Activated CD8-positive, alpha-beta memory T cell treated with anti-CD3 and anti-CD28 coated beads, Interleukin-2, amount 50 U/mL, for 24 hours (primary cell): ENCODE data around the gene HUS1B.
A peak's percentile ranks its signal among the peaks of the same experiment; 100 is the strongest.
"Not testable (repeated sequence)": the region's sequence is repeated elsewhere in the genome, so short reads cannot be mapped to it uniquely, and the experiment has no call there.

Experiments
- DNase-seq: peaks from one replicate; pipeline ENCODE4 v3.0.0-alpha.2; 2020; ENCODE audit errors: extremely low read depth

The HUS1B gene

DNA sequence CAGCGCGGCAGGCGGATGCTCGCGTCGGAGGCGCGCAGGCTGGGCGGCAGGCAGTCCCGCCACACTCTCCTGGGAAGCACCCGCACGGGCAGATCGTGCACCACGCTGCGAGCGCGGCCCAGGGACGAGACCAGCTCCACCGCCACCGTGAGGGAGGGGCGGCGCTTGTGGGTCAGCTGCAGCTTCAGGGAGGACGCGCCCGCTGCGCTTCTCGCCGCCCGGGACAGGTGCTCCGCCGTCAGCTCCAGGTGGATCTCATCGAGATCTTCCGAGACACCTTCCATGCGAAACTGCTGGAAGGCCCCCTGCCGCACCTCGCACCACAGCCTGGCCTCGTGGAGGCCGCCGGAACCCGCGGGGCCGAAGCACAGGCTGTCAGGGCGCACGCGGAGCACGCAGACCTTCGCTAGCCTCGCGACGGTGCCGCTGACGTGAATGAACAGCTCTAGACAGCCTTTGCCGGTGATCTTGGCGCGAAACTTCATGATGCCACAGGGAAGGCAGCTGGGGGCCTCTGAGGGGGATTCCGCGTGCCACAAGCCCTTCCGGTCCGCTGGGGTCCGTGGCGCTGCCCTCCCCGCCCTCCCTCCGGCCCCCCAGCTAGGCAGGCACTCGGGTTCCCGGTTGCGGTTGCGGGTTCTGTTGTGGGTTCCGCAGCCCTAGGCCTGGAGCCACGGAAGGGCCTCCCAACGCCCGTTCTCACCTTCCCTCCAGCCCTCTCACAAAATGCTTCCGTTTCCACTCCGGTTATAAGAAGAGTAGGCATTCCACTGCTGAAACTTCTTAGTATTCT, at the start of gene HUS1B:
Gene HUS1B (minus strand): TSS at position 641 of the 793 bp plus-strand sequence. CDS start 156 bp downstream, at position 485.
- DNase-seq, result no peak

DNA sequence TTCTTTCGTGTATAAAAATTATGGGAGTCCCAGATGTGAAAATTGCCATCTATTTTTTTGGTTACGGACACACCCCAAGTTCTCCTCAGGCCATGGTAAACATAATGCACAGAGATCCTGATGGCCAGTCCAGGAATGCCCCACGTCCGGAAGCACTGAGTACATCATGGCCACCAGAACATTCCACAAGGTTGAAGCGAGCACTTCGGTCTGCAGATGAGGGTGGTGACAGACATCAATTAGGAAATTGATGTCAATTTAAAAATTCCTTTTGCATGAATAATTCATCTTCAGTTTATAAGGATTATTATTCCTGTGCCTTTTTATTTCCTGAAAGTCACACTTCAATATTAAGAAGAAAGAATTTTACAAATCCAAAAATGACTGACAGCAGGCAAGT, 49.2 kb upstream of the HUS1B start:
- DNase-seq, result no peak

- no peak for DNase-seq
Observed at GRCh38 chr6:705047-705446, 48.1 kb upstream of the HUS1B start.

DNA sequence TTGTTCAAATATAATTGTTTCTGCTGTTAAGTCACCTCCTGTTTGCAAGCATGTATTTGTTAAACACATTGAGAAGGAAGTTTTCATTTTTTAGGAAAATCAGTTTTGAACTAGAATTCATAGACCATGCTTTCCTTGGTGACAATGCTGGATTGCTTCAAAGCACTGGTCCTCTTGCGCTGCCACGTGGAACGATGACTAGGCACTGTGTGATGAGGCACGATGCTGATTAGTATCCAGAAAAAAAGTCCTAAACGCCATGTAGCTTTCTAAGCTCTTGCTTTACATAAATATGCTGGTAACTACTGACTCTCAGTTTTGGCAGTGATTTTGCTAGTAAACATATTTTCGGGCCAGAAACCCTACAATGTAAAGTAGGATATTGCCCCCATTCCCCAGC, 47.1 kb upstream of the HUS1B start:
- no peak for DNase-seq

GRCh38 chr6:703552-703951, 46.7 kb upstream of the HUS1B start:
- DNase-seq, result no peak

DNA sequence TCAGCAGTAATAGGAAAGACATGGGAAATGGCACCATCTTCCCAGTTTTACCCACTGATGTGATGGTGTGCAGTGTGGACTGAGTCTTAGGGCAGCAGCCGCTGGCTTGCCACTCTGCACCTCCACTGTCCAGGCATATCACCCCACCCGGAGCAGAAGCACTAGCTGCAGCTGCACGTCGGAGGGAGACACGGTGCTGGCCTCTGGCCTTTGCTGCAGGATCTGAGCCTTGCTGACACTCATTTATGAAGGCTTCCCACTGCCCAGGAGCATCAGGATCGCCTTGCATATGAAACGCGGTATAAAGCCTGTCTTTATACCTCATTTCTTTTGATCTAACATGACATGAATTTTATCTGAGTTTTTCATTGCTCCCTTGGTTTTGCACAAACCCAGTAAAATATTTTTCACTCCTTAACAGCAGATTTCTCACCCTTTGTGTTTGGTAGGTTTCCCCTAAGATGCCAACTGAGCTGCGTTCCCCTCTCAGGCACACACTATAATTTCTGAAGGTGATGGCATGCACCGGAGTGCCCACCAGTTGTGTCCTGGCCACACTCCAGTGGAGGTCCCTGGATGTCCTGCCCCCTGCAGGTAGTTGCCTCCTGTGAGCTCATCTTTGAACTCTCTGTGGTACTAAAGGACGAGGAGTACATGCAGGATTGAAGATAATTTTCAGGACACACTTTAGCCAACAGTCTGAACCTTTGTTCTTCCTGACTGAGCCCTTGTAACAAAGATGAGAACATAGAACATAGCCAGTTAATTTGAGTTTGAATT, 45.0 kb upstream of the HUS1B start:
- no peak for DNase-seq

DNA sequence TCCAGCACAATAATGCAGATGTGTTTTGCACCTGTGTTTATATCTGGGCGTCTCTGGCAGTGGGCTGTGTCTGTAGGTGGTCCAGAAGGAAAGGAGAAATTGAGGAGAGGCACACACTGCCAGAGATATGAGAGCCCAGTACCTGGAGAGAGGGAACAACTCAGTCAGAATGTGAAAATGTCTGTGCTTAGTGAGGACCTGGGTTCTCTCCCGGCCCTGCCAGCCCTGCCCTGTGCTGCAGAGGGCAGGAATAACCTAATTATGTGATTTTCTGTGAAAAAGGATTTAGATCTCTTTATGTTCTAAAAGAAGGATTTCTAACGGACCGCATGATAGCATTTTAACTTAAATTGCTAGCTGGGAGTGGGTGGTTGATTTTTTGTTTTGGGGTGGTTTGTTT, 44.3 kb upstream of the HUS1B start:
- no peak for DNase-seq

GRCh38 chr6:700490-700889, 43.6 kb upstream of the HUS1B start:
- no peak for DNase-seq

DNA sequence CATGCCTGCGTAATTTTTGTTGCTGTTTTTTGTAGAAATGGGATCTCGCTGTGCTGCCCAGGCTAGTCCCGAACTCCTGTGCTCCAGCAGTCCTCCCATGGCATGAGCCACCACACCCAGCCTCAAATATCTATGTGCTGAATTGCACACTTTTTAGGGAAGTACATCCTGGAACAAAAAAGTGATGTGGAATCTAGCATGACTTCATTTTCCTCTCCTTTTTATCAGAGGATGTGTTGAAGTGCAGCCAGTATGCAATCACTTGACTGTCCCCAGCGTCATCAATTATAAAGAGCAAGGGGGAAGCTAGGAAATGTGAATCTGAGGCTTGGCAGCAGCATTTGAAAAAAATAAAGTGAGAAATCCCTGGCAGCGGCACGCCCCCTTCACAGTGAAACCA, 42.4 kb upstream of the HUS1B start:
- DNase-seq, result no peak

DNA sequence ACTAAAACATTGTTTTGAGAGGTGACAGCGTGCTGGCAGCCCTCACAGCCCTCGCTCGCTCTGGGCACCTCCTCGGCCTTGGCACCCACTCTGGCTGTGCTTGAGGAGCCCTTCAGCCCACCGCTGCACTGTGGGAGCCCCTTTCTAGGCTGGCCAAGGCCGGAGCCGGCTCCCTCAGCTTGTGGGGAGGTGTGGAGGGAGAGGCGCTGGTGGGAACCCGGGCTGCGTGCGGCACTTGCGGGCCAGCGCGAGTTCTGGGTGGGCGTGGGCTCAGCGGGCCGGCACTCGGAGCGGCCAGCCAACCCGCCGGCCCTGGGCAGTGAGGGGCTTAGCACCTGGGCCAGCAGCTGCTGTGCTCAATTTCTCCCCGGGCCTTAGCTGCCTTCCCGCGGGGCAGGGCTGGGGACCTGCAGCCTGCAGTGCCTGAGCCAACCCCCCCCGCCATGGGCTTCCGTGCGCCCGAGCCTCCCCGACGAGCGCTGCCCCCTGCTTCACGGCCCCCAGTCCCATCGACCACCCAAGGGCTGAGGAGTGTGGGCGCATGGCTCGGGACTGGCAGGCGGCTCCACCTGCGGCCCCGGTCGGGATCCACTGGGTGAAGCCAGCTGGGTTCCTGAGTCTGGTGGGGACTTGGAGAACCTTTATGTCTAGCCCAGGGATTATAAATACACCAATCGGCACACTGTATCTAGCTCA, 37.7 kb upstream of the HUS1B start:
- DNase-seq, result not testable (repeated sequence)

DNA sequence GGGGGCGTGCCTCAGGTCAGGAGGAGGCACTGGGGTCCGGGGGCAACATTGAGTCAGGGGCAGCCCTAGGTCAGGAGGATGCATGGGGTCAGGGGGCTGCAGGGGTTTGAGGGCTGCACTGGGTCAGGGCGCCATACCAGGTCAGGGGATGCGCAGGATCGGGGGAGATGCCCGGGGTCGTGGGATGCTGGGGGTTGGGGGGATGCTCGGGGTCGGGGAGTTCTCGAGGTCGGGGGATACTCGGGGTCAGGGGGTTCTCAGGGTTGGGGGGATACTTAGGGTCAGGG, 36.8 kb upstream of the HUS1B start:
- no peak for DNase-seq

DNA sequence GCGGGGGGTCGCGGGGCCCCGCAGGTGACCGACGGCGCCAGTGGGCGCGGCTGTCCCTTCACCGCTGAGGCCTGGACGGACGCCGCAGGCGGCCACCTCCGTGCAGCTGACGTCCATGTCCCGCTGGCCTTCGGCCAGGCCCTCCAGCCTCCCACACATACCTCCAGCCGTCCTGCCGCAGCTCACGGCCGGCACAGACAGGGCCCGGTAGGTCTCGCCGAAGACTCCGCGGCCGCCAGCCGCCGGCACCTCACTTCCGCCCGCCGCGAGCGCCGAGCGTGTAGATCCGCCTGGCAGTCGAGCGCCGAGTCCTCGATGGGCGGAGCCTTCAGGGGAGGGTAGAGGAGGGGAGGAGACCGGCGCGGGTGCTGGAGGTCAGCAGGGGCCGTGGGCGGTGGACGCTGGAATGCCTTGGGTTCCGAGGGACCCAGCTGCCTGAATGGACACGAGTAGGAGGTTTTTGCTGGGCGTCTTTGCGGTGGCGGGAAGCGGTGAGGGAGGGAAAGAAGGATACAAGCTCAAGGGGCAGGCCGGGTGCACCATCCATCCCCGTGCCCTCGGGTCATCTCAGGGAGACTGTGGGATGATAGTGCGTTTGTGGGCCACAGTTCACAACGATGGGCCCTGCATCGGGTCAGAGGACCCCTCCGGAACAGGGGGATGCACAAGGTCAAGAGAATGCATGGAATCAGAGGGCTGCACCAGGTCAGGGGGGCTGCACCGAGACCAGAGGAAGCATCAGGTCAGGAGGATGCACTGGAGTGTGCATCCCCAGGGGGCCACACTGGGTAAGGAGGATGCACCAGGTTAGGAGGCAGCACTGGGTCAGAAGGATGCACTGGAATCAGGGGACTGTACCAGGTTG, 36.2 kb upstream of the HUS1B start, which contains the start of gene EXOC2:
Gene EXOC2 (minus strand): TSS at position 282 of the 865 bp plus-strand sequence. CDS start 55,321 bp downstream, outside the sequence.
- DNase-seq, result peak; percentile 70

- DNase-seq, result peak; percentile 40
Observed at GRCh38 chr6:692356-692851, 35.5 kb upstream of the HUS1B start.

GRCh38 chr6:689223-689622, 32.3 kb upstream of the HUS1B start:
- no peak for DNase-seq

GRCh38 chr6:686497-686896, 29.6 kb upstream of the HUS1B start:
- no peak for DNase-seq

GRCh38 chr6:684831-685636, 28.1 kb upstream of the HUS1B start:
- no peak for DNase-seq

DNA sequence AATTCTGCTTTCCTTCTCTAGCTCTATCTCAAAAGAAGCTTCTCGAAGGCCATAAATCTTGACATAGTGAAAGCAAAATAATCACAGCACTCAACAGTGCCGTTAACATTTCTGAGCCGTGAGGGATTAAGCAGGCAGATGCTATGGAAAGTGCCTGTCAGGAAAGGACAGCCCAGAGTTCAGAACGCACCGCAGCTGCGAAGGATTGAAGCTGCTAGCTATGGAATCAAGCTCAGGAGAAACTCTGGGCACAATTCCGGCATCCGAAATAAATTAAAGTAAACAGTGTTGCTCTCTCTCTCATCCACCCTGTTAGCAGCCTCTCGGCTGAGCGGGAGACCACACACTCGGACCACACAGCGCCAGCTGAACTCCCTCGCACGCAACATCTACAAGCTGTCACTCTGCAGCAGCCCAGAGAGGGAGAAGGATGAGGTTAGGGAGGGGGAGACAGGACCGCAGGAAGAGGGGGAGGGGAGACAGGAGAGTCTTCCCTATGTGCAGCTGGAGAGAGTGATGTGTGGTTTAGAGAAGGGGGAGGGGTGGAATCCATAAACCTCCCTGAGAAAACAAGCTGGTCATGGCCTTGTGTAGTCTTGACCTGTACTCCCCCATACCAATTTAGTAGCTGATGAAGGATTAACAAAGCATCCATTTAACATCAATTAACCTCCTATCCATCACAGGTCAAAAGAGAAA, 27.0 kb upstream of the HUS1B start:
- DNase-seq, result no peak

DNA sequence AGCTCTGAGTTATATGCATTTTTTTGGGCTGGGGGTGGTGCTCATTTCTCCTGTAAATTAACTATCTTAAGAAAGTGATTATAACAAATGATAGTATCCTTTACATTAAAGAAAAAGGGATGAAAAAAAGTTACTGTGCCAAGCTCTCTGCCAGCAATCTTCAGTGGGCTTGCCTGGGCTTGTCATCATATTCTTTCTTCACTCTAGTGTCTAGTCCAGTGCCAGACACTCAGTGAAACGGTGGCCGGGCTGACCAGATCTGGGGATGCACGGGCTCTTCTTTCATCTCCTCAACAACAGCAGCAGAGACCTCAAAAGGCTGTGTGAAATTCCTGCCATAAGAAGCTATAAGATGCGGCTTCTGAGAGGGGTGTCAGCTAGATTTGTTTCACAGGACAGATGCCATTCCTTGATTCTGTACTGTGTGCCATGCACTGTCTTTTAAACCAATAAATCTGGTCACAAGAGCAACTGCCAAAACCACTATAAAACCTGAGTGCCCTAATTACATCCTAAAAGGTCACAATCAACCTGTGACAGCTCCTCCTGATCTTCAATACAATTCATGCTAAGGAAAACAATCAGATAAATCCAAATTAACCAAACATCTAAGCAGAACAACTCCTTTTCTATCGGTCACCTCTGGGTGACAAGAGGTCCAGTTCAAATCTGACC, 23.9 kb upstream of the HUS1B start:
- no peak for DNase-seq

GRCh38 chr6:680251-680650, 23.4 kb upstream of the HUS1B start:
- DNase-seq, result no peak
